GM18508 (cell line): ENCODE measurements around the gene FBXL13.
"Not testable (repeated sequence)": the region's sequence is repeated elsewhere in the genome, so short reads cannot be mapped to it uniquely, and the experiment has no call there.

Source experiments
- ATAC-seq: cut with Tn5 transposase; IDR thresholded peaks from one replicate; pipeline ENCODE4 v1.9.1; 2021; ENCODE audit warnings: moderate number of reproducible peaks; ENCODE audit not compliant: insufficient read depth, unreplicated experiment

FBXL13 gene

GRCh38 chr7:103031781-103032180, 42.8 kb downstream of the FBXL13 start:
- ATAC-seq: no peak

- ATAC-seq: no peak
These were observed 43.6 kb downstream of the FBXL13 start for GRCh38 chr7:103031024-103031423.

GRCh38 chr7:103025341-103025740, 49.3 kb downstream of the FBXL13 start:
- ATAC-seq: no peak

- not testable (repeated sequence) for ATAC-seq
These were observed 51.0 kb downstream of the FBXL13 start for GRCh38 chr7:103023578-103023977.

GRCh38 chr7:103021490-103021889, 53.1 kb downstream of the FBXL13 start:
- ATAC-seq: not testable (repeated sequence)

- not testable (repeated sequence) for ATAC-seq
These were observed 53.7 kb downstream of the FBXL13 start for GRCh38 chr7:103020876-103021275.

GRCh38 chr7:103018295-103018694, 56.3 kb downstream of the FBXL13 start:
- ATAC-seq: not testable (repeated sequence)

GRCh38 chr7:103011650-103012049, 62.9 kb downstream of the FBXL13 start:
- no peak for ATAC-seq

GRCh38 chr7:103010211-103010610, 64.4 kb downstream of the FBXL13 start:
- ATAC-seq: no peak

- ATAC-seq: no peak
These were observed 65.0 kb downstream of the FBXL13 start for GRCh38 chr7:103009466-103010185.

GRCh38 chr7:103003004-103003403, 71.6 kb downstream of the FBXL13 start:
- ATAC-seq: no peak

- ATAC-seq: no peak
These were observed 73.4 kb downstream of the FBXL13 start for GRCh38 chr7:103001210-103001609.

- no peak for ATAC-seq
These were observed 77.6 kb downstream of the FBXL13 start for GRCh38 chr7:102996957-102997356.

GRCh38 chr7:102995609-102996008, 79.0 kb downstream of the FBXL13 start:
- ATAC-seq: not testable (repeated sequence)

GRCh38 chr7:102994567-102994966, 80.0 kb downstream of the FBXL13 start:
- no peak for ATAC-seq

GRCh38 chr7:102993718-102994029, 80.9 kb downstream of the FBXL13 start:
- no peak for ATAC-seq

GRCh38 chr7:102992938-102993717, 81.5 kb downstream of the FBXL13 start:
- no peak for ATAC-seq

GRCh38 chr7:102992509-102992937, 82.1 kb downstream of the FBXL13 start:
- ATAC-seq: no peak

GRCh38 chr7:102991540-102992214, 82.9 kb downstream of the FBXL13 start:
- ATAC-seq: no peak

- ATAC-seq: no peak
These were observed 83.5 kb downstream of the FBXL13 start for GRCh38 chr7:102991077-102991539.

- ATAC-seq: no peak
These were observed 84.0 kb downstream of the FBXL13 start for GRCh38 chr7:102990642-102991041.
